Activated naive CD8-positive, alpha-beta T cell (primary cell): Measurements from ENCODE around the gene PNMA8B.

Experiments used
- H3K27ac Mint-ChIP-seq: one replicate; pipeline ENCODE4 v1.8.0; 2021; ENCODE audit warnings: mixed read lengths
- H3K27me3 Mint-ChIP-seq: one replicate; pipeline ENCODE4 v1.8.0; 2021; ENCODE audit warnings: mixed read lengths
- H3K36me3 Mint-ChIP-seq: one replicate; pipeline ENCODE4 v1.8.0; 2021; ENCODE audit warnings: mixed read lengths
- H3K4me1 Mint-ChIP-seq: one replicate; pipeline ENCODE4 v1.8.0; 2021; ENCODE audit warnings: low read depth, mixed read lengths
- H3K4me3 Mint-ChIP-seq: one replicate; pipeline ENCODE4 v1.8.0; 2021; ENCODE audit warnings: mild to moderate bottlenecking, mixed read lengths
- H3K9me3 Mint-ChIP-seq: one replicate; pipeline ENCODE4 v1.8.0; 2021; ENCODE audit warnings: low read depth, mixed read lengths

PNMA8B gene

GRCh38 chr19:46496304-46496703 is 637 bp upstream of the PNMA8B start:
- H3K27ac Mint-ChIP-seq = no peak overlapping the region
- peaks cover 17% of the 10 kb centered on the region for H3K27me3 Mint-ChIP-seq
- no peaks in the 10 kb centered on the region for H3K9me3 Mint-ChIP-seq
- peaks cover 12% of the 10 kb centered on the region for H3K4me1 Mint-ChIP-seq
- H3K36me3 Mint-ChIP-seq = no peaks in the 10 kb centered on the region
- no peak overlapping the region for H3K4me3 Mint-ChIP-seq

- H3K27me3 Mint-ChIP-seq = peaks cover 22% of the 10 kb centered on the region
These were observed 504 bp downstream of the PNMA8B start for GRCh38 chr19:46494941-46495785.

GRCh38 chr19:46494146-46494940 is 1.3 kb downstream of the PNMA8B start:
- Mint-ChIP-seq H3K9me3 (no peaks in the 10 kb centered on the region), H3K27me3 (peaks cover 26% of the 10 kb centered on the region), H3K4me3 (peak overlapping the region; percentile 83), H3K4me1 (peaks cover 24% of the 10 kb centered on the region), H3K36me3 (no peaks in the 10 kb centered on the region), H3K27ac (no peak overlapping the region)

More at GRCh38 chr19:46494941-46495785, 504 bp downstream of the PNMA8B start:
- Mint-ChIP-seq H3K36me3 (no peaks in the 10 kb centered on the region), H3K4me1 (peaks cover 19% of the 10 kb centered on the region), H3K4me3 (peak overlapping the region; percentile 83), H3K9me3 (no peaks in the 10 kb centered on the region), H3K27ac (no peak overlapping the region)

- no peaks in the 10 kb centered on the region for H3K9me3 Mint-ChIP-seq
- H3K4me3 Mint-ChIP-seq = peak overlapping the region; percentile 83
- peaks cover 31% of the 10 kb centered on the region for H3K27me3 Mint-ChIP-seq
- H3K36me3 Mint-ChIP-seq = no peaks in the 10 kb centered on the region
- H3K27ac Mint-ChIP-seq = no peak overlapping the region
- H3K4me1 Mint-ChIP-seq = peaks cover 27% of the 10 kb centered on the region
These were observed 2.2 kb downstream of the PNMA8B start for GRCh38 chr19:46493236-46494145.

- Mint-ChIP-seq H3K9me3 (no peaks in the 10 kb centered on the region), H3K27ac (no peak overlapping the region), H3K4me3 (peak overlapping the region; percentile 60), H3K4me1 (peaks cover 31% of the 10 kb centered on the region), H3K27me3 (peaks cover 33% of the 10 kb centered on the region), H3K36me3 (no peaks in the 10 kb centered on the region)
These were observed 2.8 kb downstream of the PNMA8B start for GRCh38 chr19:46492841-46493235.

- Mint-ChIP-seq H3K27ac (no peak overlapping the region), H3K36me3 (no peaks in the 10 kb centered on the region), H3K9me3 (no peaks in the 10 kb centered on the region), H3K27me3 (peaks cover 35% of the 10 kb centered on the region), H3K4me1 (peaks cover 36% of the 10 kb centered on the region), H3K4me3 (peak overlapping the region; percentile 38)
These were observed 3.5 kb downstream of the PNMA8B start for GRCh38 chr19:46491975-46492682.

GRCh38 chr19:46490774-46491173 is 4.9 kb downstream of the PNMA8B start:
- Mint-ChIP-seq H3K4me3 (peak overlapping the region; percentile 36), H3K36me3 (no peaks in the 10 kb centered on the region), H3K9me3 (no peaks in the 10 kb centered on the region), H3K4me1 (peaks cover 42% of the 10 kb centered on the region), H3K27ac (no peak overlapping the region), H3K27me3 (peaks cover 43% of the 10 kb centered on the region)

- H3K36me3 Mint-ChIP-seq = no peaks in the 10 kb centered on the region
- peaks cover 48% of the 10 kb centered on the region for H3K27me3 Mint-ChIP-seq
- no peak overlapping the region for H3K27ac Mint-ChIP-seq
- peaks cover 38% of the 10 kb centered on the region for H3K4me1 Mint-ChIP-seq
- H3K9me3 Mint-ChIP-seq = no peaks in the 10 kb centered on the region
- no peak overlapping the region for H3K4me3 Mint-ChIP-seq
These were observed 6.0 kb downstream of the PNMA8B start for GRCh38 chr19:46489445-46490272.

- H3K9me3 Mint-ChIP-seq = no peaks in the 10 kb centered on the region
- no peaks in the 10 kb centered on the region for H3K36me3 Mint-ChIP-seq
- H3K4me3 Mint-ChIP-seq = no peak overlapping the region
- H3K27ac Mint-ChIP-seq = no peak overlapping the region
- H3K4me1 Mint-ChIP-seq = peaks cover 32% of the 10 kb centered on the region
- H3K27me3 Mint-ChIP-seq = peaks cover 48% of the 10 kb centered on the region
These were observed 7.1 kb downstream of the PNMA8B start for GRCh38 chr19:46488551-46488950.

- H3K9me3 Mint-ChIP-seq = no peaks in the 10 kb centered on the region
- peaks cover 48% of the 10 kb centered on the region for H3K27me3 Mint-ChIP-seq
- H3K4me1 Mint-ChIP-seq = peaks cover 32% of the 10 kb centered on the region
- no peak overlapping the region for H3K27ac Mint-ChIP-seq
- H3K4me3 Mint-ChIP-seq = peak overlapping the region; percentile 7
- no peaks in the 10 kb centered on the region for H3K36me3 Mint-ChIP-seq
These were observed 7.7 kb downstream of the PNMA8B start for GRCh38 chr19:46487802-46488445.

- Mint-ChIP-seq H3K4me3 (peak overlapping the region; percentile 7), H3K27ac (no peak overlapping the region), H3K36me3 (no peaks in the 10 kb centered on the region), H3K9me3 (no peaks in the 10 kb centered on the region), H3K4me1 (peaks cover 32% of the 10 kb centered on the region), H3K27me3 (peaks cover 48% of the 10 kb centered on the region)
These were observed 8.4 kb downstream of the PNMA8B start for GRCh38 chr19:46487178-46487801.

GRCh38 chr19:46486358-46486757 is 9.3 kb downstream of the PNMA8B start:
- H3K4me1 Mint-ChIP-seq = peaks cover 30% of the 10 kb centered on the region
- peaks cover 42% of the 10 kb centered on the region for H3K27me3 Mint-ChIP-seq
- no peak overlapping the region for H3K4me3 Mint-ChIP-seq
- H3K27ac Mint-ChIP-seq = no peak overlapping the region
- H3K9me3 Mint-ChIP-seq = no peaks in the 10 kb centered on the region
- no peaks in the 10 kb centered on the region for H3K36me3 Mint-ChIP-seq

GRCh38 chr19:46484656-46485055 is 11.0 kb downstream of the PNMA8B start:
- H3K27ac Mint-ChIP-seq = no peak overlapping the region
- H3K9me3 Mint-ChIP-seq = no peaks in the 10 kb centered on the region
- peaks cover 21% of the 10 kb centered on the region for H3K4me1 Mint-ChIP-seq
- H3K27me3 Mint-ChIP-seq = peaks cover 35% of the 10 kb centered on the region
- no peaks in the 10 kb centered on the region for H3K36me3 Mint-ChIP-seq
- H3K4me3 Mint-ChIP-seq = no peak overlapping the region
